ENCODE results near the gene MRPS9. TPM values are rescaled to one million over a fixed set of nuclear protein-coding genes. Genes with fewer than 3 reads are reported as not detected.

MRPS9 gene
- total RNA-seq, 1 donor from 2014 or later: 16.0 TPM

GRCh38 chr2:105100046-105100840 lies 62.4 kb downstream of the MRPS9 start:
- intact Hi-C loops (cut with DNase I): no loop called here
- Histone ChIP-seq H3K27me3 (no peaks in the 10 kb centered on the region), H3K27ac (no peak overlapping the region), H3K36me3 (peaks cover 0 to 30% of the 10 kb centered on the region in 2 donors), H3K4me1 (no peaks in the 10 kb centered on the region), H3K9me3 (no peaks in the 10 kb centered on the region), H3K4me3 (no peak overlapping the region)
- no peak for DNase-seq (ENCODE audit: extremely low spot score in 2 of 2)
- TF ChIP-seq POLR2A (IDR thresholded peaks at IDR 0.05) (no peak), CTCF (IDR thresholded peaks at IDR 0.05) (no peak), POLR2AphosphoS5 (IDR thresholded peaks at IDR 0.05; ENCODE audit: insufficient read depth in 1 of 2, low read depth in 1 of 2) (no peak)

GRCh38 chr2:105102001-105102400 lies 64.1 kb downstream of the MRPS9 start:
- Histone ChIP-seq H3K9me3 (no peaks in the 10 kb centered on the region), H3K4me3 (no peak overlapping the region), H3K4me1 (no peaks in the 10 kb centered on the region), H3K27ac (no peak overlapping the region), H3K27me3 (no peaks in the 10 kb centered on the region), H3K36me3 (peaks cover 0 to 30% of the 10 kb centered on the region in 2 donors)
- no peak for TF ChIP-seq POLR2AphosphoS5 (IDR thresholded peaks at IDR 0.05; ENCODE audit: insufficient read depth in 1 of 2, low read depth in 1 of 2)
- intact Hi-C loops (cut with DNase I): no loop called here
- DNase-seq (ENCODE audit: extremely low spot score in 2 of 2): no peak

- no peaks in the 10 kb centered on the region for H3K9me3 ChIP-seq
- intact Hi-C loops (cut with DNase I): no loop called here
- no peak overlapping the region for H3K27ac ChIP-seq
- no peaks in the 10 kb centered on the region for H3K4me1 ChIP-seq
- no peaks in the 10 kb centered on the region for H3K27me3 ChIP-seq
- H3K4me3 ChIP-seq: no peak overlapping the region
- peaks cover 0 to 25% of the 10 kb centered on the region in 2 donors for H3K36me3 ChIP-seq
- TF ChIP-seq POLR2AphosphoS5 (IDR thresholded peaks at IDR 0.05; ENCODE audit: insufficient read depth in 1 of 2, low read depth in 1 of 2): no peak
- no peak for TF ChIP-seq CTCF (IDR thresholded peaks at IDR 0.05)
- DNase-seq (ENCODE audit: extremely low spot score in 2 of 2): no peak
These were observed 65.1 kb downstream of the MRPS9 start for GRCh38 chr2:105102963-105103421.

GRCh38 chr2:105103481-105103880 lies 65.6 kb downstream of the MRPS9 start:
- H3K4me1 ChIP-seq: no peaks in the 10 kb centered on the region
- H3K27ac ChIP-seq: no peak overlapping the region
- no peaks in the 10 kb centered on the region for H3K9me3 ChIP-seq
- H3K27me3 ChIP-seq: no peaks in the 10 kb centered on the region
- no peak overlapping the region for H3K4me3 ChIP-seq
- H3K36me3 ChIP-seq: peaks cover 0 to 20% of the 10 kb centered on the region in 2 donors
- DNase-seq (ENCODE audit: extremely low spot score in 2 of 2): no peak
- intact Hi-C loops (cut with DNase I): no loop called here
- no peak for TF ChIP-seq POLR2A (IDR thresholded peaks at IDR 0.05)
- no peak for TF ChIP-seq POLR2AphosphoS5 (IDR thresholded peaks at IDR 0.05; ENCODE audit: insufficient read depth in 1 of 2, low read depth in 1 of 2)
- TF ChIP-seq CTCF (IDR thresholded peaks at IDR 0.05): no peak

GRCh38 chr2:105104208-105104731 lies 66.4 kb downstream of the MRPS9 start:
- Histone ChIP-seq H3K4me1 (no peaks in the 10 kb centered on the region), H3K27ac (no peak overlapping the region), H3K36me3 (peaks cover 0 to 12% of the 10 kb centered on the region in 2 donors), H3K4me3 (no peak overlapping the region), H3K27me3 (no peaks in the 10 kb centered on the region), H3K9me3 (no peaks in the 10 kb centered on the region)
- DNase-seq (ENCODE audit: extremely low spot score in 2 of 2): no peak
- TF ChIP-seq POLR2A (IDR thresholded peaks at IDR 0.05): no peak
- TF ChIP-seq POLR2AphosphoS5 (IDR thresholded peaks at IDR 0.05; ENCODE audit: insufficient read depth in 1 of 2, low read depth in 1 of 2): no peak
- intact Hi-C loops (cut with DNase I): no loop called here

- Histone ChIP-seq H3K4me1 (no peaks in the 10 kb centered on the region), H3K36me3 (no peaks in the 10 kb centered on the region), H3K27ac (no peak overlapping the region), H3K4me3 (no peak overlapping the region), H3K9me3 (no peaks in the 10 kb centered on the region), H3K27me3 (no peaks in the 10 kb centered on the region)
- intact Hi-C loops (cut with DNase I): no loop called here
- TF ChIP-seq POLR2A (IDR thresholded peaks at IDR 0.05): no peak
- no peak for TF ChIP-seq CTCF (IDR thresholded peaks at IDR 0.05)
- TF ChIP-seq POLR2AphosphoS5 (IDR thresholded peaks at IDR 0.05; ENCODE audit: insufficient read depth in 1 of 2, low read depth in 1 of 2): no peak
- DNase-seq (ENCODE audit: extremely low spot score in 2 of 2): no peak
These were observed 72.5 kb downstream of the MRPS9 start for GRCh38 chr2:105110295-105110829.

Data from vagina (tissue), 2 donors.